Stomach (tissue), 9 donors: ENCODE measurements around the gene FYN. TPM values are rescaled to one million over a fixed set of nuclear protein-coding genes. Genes with fewer than 3 reads are reported as not detected.

Experiments used
- DNase-seq, 2 donors: peaks; one replicate each; pipeline versions ENCODE4 v3.0.0 to v3.0.0-alpha.2; 2013 to 2019
- H3K27ac ChIP-seq, 5 donors: fragments of 200-600 bp in 4 of 5; sonication (generic) in 4 of 5; one replicate each; pipeline ENCODE4 v1.5.1; 2013 to 2019; ENCODE audit warnings: mild to moderate bottlenecking in 1 of 5, moderate library complexity in 1 of 5
- H3K27me3 ChIP-seq, 3 donors: fragments of 200-600 bp; sonication (generic); one replicate each; pipeline ENCODE4 v1.5.1; 2017 to 2019; ENCODE audit warnings: mixed run types in 1 of 3
- H3K36me3 ChIP-seq, 4 donors: fragments of 200-600 bp; sonication (generic); 1 replicate in 3 of 4; 2 replicates in 1 of 4; pipeline ENCODE4 v1.5.1; 2016 to 2019
- H3K4me1 ChIP-seq, 4 donors: fragments of 200-600 bp; sonication (generic); one replicate each; pipeline ENCODE4 v1.5.1; 2016 to 2019
- H3K4me3 ChIP-seq, 4 donors: fragments of 200-600 bp; sonication (generic) in 3 of 4; one replicate each; pipeline ENCODE4 v1.5.1; 2016 to 2019; ENCODE audit warnings: mild to moderate bottlenecking in 1 of 4
- H3K9me3 ChIP-seq, 4 donors: fragments of 200-600 bp; sonication (generic); one replicate each; pipeline ENCODE4 v1.5.1; 2016 to 2019
- CTCF ChIP-seq, 7 experiments: fragments of 450-650 bp in 4 of 7; fragments of 200-600 bp in 3 of 7; sonication (generic) in 3 of 7; IDR thresholded peaks; one replicate each; pipeline ENCODE4 v1.5.1; 2016 to 2019; ENCODE audit warnings: antibody characterized with exemption in 7 of 7, control low read depth in 2 of 7, mild to moderate bottlenecking in 1 of 7
- EP300 ChIP-seq: sonication (generic); formaldehyde crosslinking; IDR thresholded peaks from one replicate; pipeline ENCODE4 v1.6.1; 2017; ENCODE audit warnings: antibody characterized with exemption
- POLR2A ChIP-seq, 4 donors: fragments of 450-650 bp; IDR thresholded peaks; one replicate each; pipeline ENCODE4 v1.6.1; 2016; ENCODE audit warnings: antibody characterized with exemption in 4 of 4, control low read depth in 2 of 4, mild to moderate bottlenecking in 1 of 4, moderate library complexity in 1 of 4
- POLR2AphosphoS5 ChIP-seq, 3 donors: sonication (generic); formaldehyde crosslinking; IDR thresholded peaks; one replicate each; pipeline ENCODE4 v1.6.1; 2016; ENCODE audit warnings: antibody characterized with exemption in 3 of 3
- whole genome bisulfite sequencing, 5 donors: extraction: QIAGEN DNeasy Blood & Tissue Kit in 3 of 5; methylation state at CpG; one replicate each; pipeline versions ENCODE4 v1.1.5 to v1.1.7; 2013 to 2018; 5-methylcytosine and 5-hydroxymethylcytosine counted together
- intact Hi-C: fragments of 100-400 bp; cut with DNase I; formaldehyde crosslinking; loops from one replicate; pipeline ENCODE4 v1.15.1; 2023; ENCODE audit warnings: low total_unique reads
- polyA plus RNA-seq, 3 donors: library from polyadenylated mRNA; stranded (reverse); fragments of 200-250 nt; gene quantifications; one replicate each; pipeline ENCODE4 v1.2.3, GENCODE V29; 2013
- total RNA-seq, 5 donors: library from RNA; depleted of rRNA; stranded (reverse); fragments of >200 nt; gene quantifications; one replicate each; pipeline versions ENCODE4 v1.1.0 to v1.2.3, GENCODE V29; 2014 to 2016
- donor health status: healthy with polysubstance abuse.
- donor health status: Bipolar disorder and iron deficiency.
- donor health status: healthy.

Gene FYN
- total and polyA plus RNA-seq, 8 donors: 8.4 to 146 (median 37.1) TPM

GRCh38 chr6:111748231-111748647 is 125.0 kb downstream of the FYN start:
- no peak overlapping the region for H3K4me3 ChIP-seq
- peak in 1 of 2 donors; percentile 34 for DNase-seq
- intact Hi-C loops: no loop called here
- WGBS, 5 donors: 82 to 90% (median 84%) methylated on average over 3 of the region's 3 CpGs
- no peaks in the 10 kb centered on the region for H3K9me3 ChIP-seq
- H3K36me3 ChIP-seq: no peaks in the 10 kb centered on the region
- peaks cover 0 to 59% (median 19%) of the 10 kb centered on the region in 4 donors for H3K4me1 ChIP-seq
- H3K27ac ChIP-seq: peak overlapping the region in 1 of 5 donors; percentile 12
- no peaks in the 10 kb centered on the region for H3K27me3 ChIP-seq
- TF ChIP-seq EP300: no peak
- no peak for TF ChIP-seq POLR2A (IDR thresholded peaks at IDR 0.05)
- TF ChIP-seq POLR2AphosphoS5 (IDR thresholded peaks at IDR 0.05): no peak
- TF ChIP-seq CTCF (IDR thresholded peaks at IDR 0.05): no peak

- H3K4me3 ChIP-seq: no peak overlapping the region
- intact Hi-C loops: no loop called here
- H3K9me3 ChIP-seq: no peaks in the 10 kb centered on the region
- DNase-seq: no peak
- TF ChIP-seq POLR2A (IDR thresholded peaks at IDR 0.05) (no peak), POLR2AphosphoS5 (IDR thresholded peaks at IDR 0.05) (no peak), CTCF (IDR thresholded peaks at IDR 0.05) (no peak), EP300 (no peak)
- H3K36me3 ChIP-seq: no peaks in the 10 kb centered on the region
- no peaks in the 10 kb centered on the region for H3K27me3 ChIP-seq
- H3K27ac ChIP-seq: peak overlapping the region in 2 of 5 donors; percentile 12 to 15
- WGBS, 5 donors: 75 to 85% (median 84%) methylated on average over 5 of the region's 5 CpGs
- H3K4me1 ChIP-seq: peaks cover 0 to 57% (median 21%) of the 10 kb centered on the region in 4 donors
These were observed 125.4 kb downstream of the FYN start for GRCh38 chr6:111747829-111748228.

- DNase-seq: peak in 1 of 2 donors; percentile 33
- no peaks in the 10 kb centered on the region for H3K36me3 ChIP-seq
- 71 to 83% (median 77%) methylated on average over 6 of the region's 6 CpGs for WGBS, 5 donors
- H3K9me3 ChIP-seq: no peaks in the 10 kb centered on the region
- intact Hi-C loops: no loop called here
- no peak overlapping the region for H3K4me3 ChIP-seq
- peak overlapping the region in 2 of 5 donors; percentile 12 to 15 for H3K27ac ChIP-seq
- H3K27me3 ChIP-seq: no peaks in the 10 kb centered on the region
- TF ChIP-seq POLR2AphosphoS5 (IDR thresholded peaks at IDR 0.05) (no peak), CTCF (IDR thresholded peaks at IDR 0.05) (no peak), EP300 (no peak), POLR2A (IDR thresholded peaks at IDR 0.05) (no peak)
- peaks cover 0 to 53% (median 21%) of the 10 kb centered on the region in 4 donors for H3K4me1 ChIP-seq
These were observed 125.9 kb downstream of the FYN start for GRCh38 chr6:111747396-111747795.

- Histone ChIP-seq H3K9me3 (no peaks in the 10 kb centered on the region), H3K27me3 (no peaks in the 10 kb centered on the region), H3K4me3 (no peak overlapping the region), H3K36me3 (no peaks in the 10 kb centered on the region), H3K4me1 (peaks cover 0 to 49% (median 21%) of the 10 kb centered on the region in 4 donors), H3K27ac (peak overlapping the region in 2 of 5 donors; percentile 5 to 12)
- intact Hi-C loops: no loop called here
- DNase-seq: no peak
- TF ChIP-seq CTCF (IDR thresholded peaks at IDR 0.05): no peak
These were observed 126.3 kb downstream of the FYN start for GRCh38 chr6:111746983-111747382.
